ENCODE measurements around the gene NTRK2.

Gene NTRK2

GRCh38 chr9:84750152-84750865, 80.8 kb downstream of the NTRK2 start:
- no peak for TF ChIP-seq SIN3A (IDR thresholded peaks at IDR 0.05; ENCODE audit: borderline replicate concordance, insufficient read depth, low read length)

DNA sequence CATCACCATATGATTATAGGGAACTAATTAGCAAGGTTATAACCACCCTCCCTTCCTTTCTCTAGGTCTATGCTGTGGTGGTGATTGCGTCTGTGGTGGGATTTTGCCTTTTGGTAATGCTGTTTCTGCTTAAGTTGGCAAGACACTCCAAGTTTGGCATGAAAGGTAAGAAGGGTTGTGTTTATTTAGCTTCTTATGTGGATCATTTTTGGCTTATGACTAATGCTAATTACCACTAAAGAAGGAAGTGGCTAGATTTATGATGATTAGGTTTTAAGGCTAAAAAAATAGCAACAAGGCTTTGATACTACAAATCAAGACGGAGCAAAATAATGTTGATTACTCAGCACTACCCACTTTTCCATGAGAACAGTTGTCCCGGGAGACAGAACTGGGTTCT, 82.4 kb downstream of the NTRK2 start:
- TF ChIP-seq TAF1 (IDR thresholded peaks at IDR 0.05; ENCODE audit: borderline replicate concordance, insufficient read depth, low read length) (no peak), SIN3A (IDR thresholded peaks at IDR 0.05; ENCODE audit: borderline replicate concordance, insufficient read depth, low read length) (no peak), FOXP2 (optimal IDR thresholded peaks at IDR 0.05; ENCODE audit: borderline replicate concordance, extremely low read depth, extremely low read length, insufficient read depth) (no peak), POLR2AphosphoS5 (IDR thresholded peaks at IDR 0.05; ENCODE audit: low read depth, low read length) (no peak), REST (IDR thresholded peaks at IDR 0.05; ENCODE audit: insufficient read depth in 1 of 2, low read depth in 2 of 2, low read length in 2 of 2) (no peak)

DNA sequence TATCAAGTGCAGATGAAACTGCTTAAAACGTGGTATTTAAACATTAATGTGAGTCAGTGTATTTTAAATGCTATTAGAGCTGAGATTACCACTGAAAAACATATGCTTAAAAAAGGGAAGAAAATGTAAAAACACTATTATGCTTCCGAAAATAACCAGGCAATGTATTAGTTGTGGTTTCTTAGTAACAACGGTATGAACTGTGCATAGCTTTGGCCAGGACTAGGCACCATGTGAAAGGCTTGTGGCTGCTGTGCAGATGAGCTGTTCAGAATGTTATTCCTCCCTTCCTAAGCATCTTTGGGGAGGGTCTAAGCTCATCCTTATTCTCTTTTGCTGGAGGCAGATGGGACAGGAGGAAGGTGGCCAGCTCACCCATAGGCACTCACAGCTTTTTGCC, 84.9 kb downstream of the NTRK2 start:
- TF ChIP-seq REST (IDR thresholded peaks at IDR 0.05; ENCODE audit: insufficient read depth in 1 of 2, low read depth in 2 of 2, low read length in 2 of 2) = no peak
- no peak for TF ChIP-seq FOXP2 (optimal IDR thresholded peaks at IDR 0.05; ENCODE audit: borderline replicate concordance, extremely low read depth, extremely low read length, insufficient read depth)
- TF ChIP-seq POLR2AphosphoS5 (IDR thresholded peaks at IDR 0.05; ENCODE audit: low read depth, low read length) = no peak
- TF ChIP-seq TAF1 (IDR thresholded peaks at IDR 0.05; ENCODE audit: borderline replicate concordance, insufficient read depth, low read length) = no peak

GRCh38 chr9:84754881-84755280, 85.4 kb downstream of the NTRK2 start:
- TF ChIP-seq SIN3A (IDR thresholded peaks at IDR 0.05; ENCODE audit: borderline replicate concordance, insufficient read depth, low read length) (no peak), FOXP2 (optimal IDR thresholded peaks at IDR 0.05; ENCODE audit: borderline replicate concordance, extremely low read depth, extremely low read length, insufficient read depth) (no peak)

- no peak for TF ChIP-seq REST (IDR thresholded peaks at IDR 0.05; ENCODE audit: insufficient read depth in 1 of 2, low read depth in 2 of 2, low read length in 2 of 2)
- TF ChIP-seq FOXP2 (optimal IDR thresholded peaks at IDR 0.05; ENCODE audit: borderline replicate concordance, extremely low read depth, extremely low read length, insufficient read depth) = no peak
- no peak for TF ChIP-seq POLR2AphosphoS5 (IDR thresholded peaks at IDR 0.05; ENCODE audit: low read depth, low read length)
- TF ChIP-seq TAF1 (IDR thresholded peaks at IDR 0.05; ENCODE audit: borderline replicate concordance, insufficient read depth, low read length) = no peak
- no peak for TF ChIP-seq SIN3A (IDR thresholded peaks at IDR 0.05; ENCODE audit: borderline replicate concordance, insufficient read depth, low read length)
These were observed 85.9 kb downstream of the NTRK2 start for GRCh38 chr9:84755380-84755779.

DNA sequence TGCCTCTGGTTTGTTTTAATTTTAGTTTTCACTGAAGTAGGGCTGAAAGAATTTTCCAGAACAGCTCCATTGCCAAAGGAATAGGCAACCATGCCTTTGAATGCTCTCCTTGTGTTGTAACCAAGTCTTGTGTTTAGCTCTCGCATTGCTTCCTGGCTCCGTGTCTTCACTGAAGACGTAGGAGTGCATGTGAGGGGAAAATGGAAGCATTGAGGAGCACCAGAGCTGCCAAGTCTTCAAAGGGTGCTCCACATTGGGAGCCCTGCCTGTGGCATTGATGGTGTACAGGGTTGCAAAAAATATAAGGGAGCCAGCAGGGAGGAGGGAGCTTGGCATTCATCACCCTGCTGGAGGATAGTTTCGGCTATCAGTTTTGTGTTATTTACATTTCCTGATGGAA, 86.6 kb downstream of the NTRK2 start:
- TF ChIP-seq TAF1 (IDR thresholded peaks at IDR 0.05; ENCODE audit: borderline replicate concordance, insufficient read depth, low read length) (no peak), SIN3A (IDR thresholded peaks at IDR 0.05; ENCODE audit: borderline replicate concordance, insufficient read depth, low read length) (no peak), REST (IDR thresholded peaks at IDR 0.05; ENCODE audit: insufficient read depth in 1 of 2, low read depth in 2 of 2, low read length in 2 of 2) (no peak), POLR2AphosphoS5 (IDR thresholded peaks at IDR 0.05; ENCODE audit: low read depth, low read length) (no peak), FOXP2 (optimal IDR thresholded peaks at IDR 0.05; ENCODE audit: borderline replicate concordance, extremely low read depth, extremely low read length, insufficient read depth) (no peak)

Data from PFSK-1 (cell line).